Measurements from ENCODE around the gene REST.

DNA sequence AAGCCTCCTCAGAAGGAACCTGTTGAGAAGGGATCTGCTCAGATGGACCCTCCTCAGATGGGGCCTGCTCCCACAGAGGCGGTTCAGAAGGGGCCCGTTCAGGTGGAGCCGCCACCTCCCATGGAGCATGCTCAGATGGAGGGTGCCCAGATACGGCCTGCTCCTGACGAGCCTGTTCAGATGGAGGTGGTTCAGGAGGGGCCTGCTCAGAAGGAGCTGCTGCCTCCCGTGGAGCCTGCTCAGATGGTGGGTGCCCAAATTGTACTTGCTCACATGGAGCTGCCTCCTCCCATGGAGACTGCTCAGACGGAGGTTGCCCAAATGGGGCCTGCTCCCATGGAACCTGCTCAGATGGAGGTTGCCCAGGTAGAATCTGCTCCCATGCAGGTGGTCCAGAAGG is 22.9 kb downstream of the REST start:
- TF ChIP-seq TAF1 (IDR thresholded peaks at IDR 0.05; ENCODE audit: low read depth): no peak
- TF ChIP-seq REST (IDR thresholded peaks at IDR 0.05; ENCODE audit: low read depth): no peak
- TF ChIP-seq TCF12 (IDR thresholded peaks at IDR 0.05; ENCODE audit: low read depth): no peak
- TF ChIP-seq CEBPB (IDR thresholded peaks at IDR 0.05): no peak
